Stimulated activated CD4-positive, alpha-beta T cell treated with anti-CD3 and anti-CD28 coated beads, Interleukin-15, amount 100 ng/mL, for 1 hour (primary cell): ENCODE results near the gene POU2AF3.
"Not testable (repeated sequence)": the region's sequence is repeated elsewhere in the genome, so short reads cannot be mapped to it uniquely, and the experiment has no call there.

Source experiments
- DNase-seq, 2 donors: peaks; one replicate each; pipeline ENCODE4 v3.0.0-alpha.2; 2020; ENCODE audit warnings: low read depth in 1 of 2, low spot score in 1 of 2

POU2AF3 gene

GRCh38 chr11:111298413-111299100, at the start of gene POU2AF3:
POU2AF3 (plus strand) TSS chr11:111298546; CDS start chr11:111298582, 36 bp downstream.
- no peak for DNase-seq

GRCh38 chr11:111250936-111251335, 47.4 kb upstream of the POU2AF3 start:
- no peak for DNase-seq

- no peak for DNase-seq
These were observed 45.2 kb upstream of the POU2AF3 start for GRCh38 chr11:111253131-111253530.

GRCh38 chr11:111253630-111254029, 44.7 kb upstream of the POU2AF3 start:
- no peak for DNase-seq

- no peak for DNase-seq
These were observed 40.3 kb upstream of the POU2AF3 start for GRCh38 chr11:111258046-111258445.

GRCh38 chr11:111259896-111260295, 38.5 kb upstream of the POU2AF3 start:
- DNase-seq: no peak

- no peak for DNase-seq
These were observed 37.5 kb upstream of the POU2AF3 start for GRCh38 chr11:111260811-111261210.

GRCh38 chr11:111264646-111265045, 33.7 kb upstream of the POU2AF3 start:
- no peak for DNase-seq

GRCh38 chr11:111265421-111265820, 32.9 kb upstream of the POU2AF3 start:
- DNase-seq: no peak

- not testable (repeated sequence) for DNase-seq
These were observed 30.0 kb upstream of the POU2AF3 start for GRCh38 chr11:111268303-111268702.

- DNase-seq: no peak
These were observed 29.0 kb upstream of the POU2AF3 start for GRCh38 chr11:111269146-111269868.

- no peak for DNase-seq
These were observed 25.9 kb upstream of the POU2AF3 start for GRCh38 chr11:111272420-111272819.

GRCh38 chr11:111282562-111283075, 15.7 kb upstream of the POU2AF3 start:
- no peak for DNase-seq

GRCh38 chr11:111283945-111284481, 14.3 kb upstream of the POU2AF3 start:
- DNase-seq: no peak

- DNase-seq: no peak
These were observed 12.9 kb upstream of the POU2AF3 start for GRCh38 chr11:111285189-111286091.

- DNase-seq: no peak
These were observed 6.6 kb upstream of the POU2AF3 start for GRCh38 chr11:111291764-111292163.

- not testable (repeated sequence) for DNase-seq
These were observed 5.9 kb upstream of the POU2AF3 start for GRCh38 chr11:111292408-111292807.

- DNase-seq: no peak
These were observed 2.1 kb upstream of the POU2AF3 start for GRCh38 chr11:111296196-111296595.

GRCh38 chr11:111297696-111298095, 650 bp upstream of the POU2AF3 start:
- no peak for DNase-seq

- no peak for DNase-seq
These were observed 1.0 kb downstream of the POU2AF3 start for GRCh38 chr11:111299101-111300026.
